HL-60 (cell line): ENCODE data around the gene WDPCP.
A peak's percentile ranks its signal among the peaks of the same experiment; 100 is the strongest.

Experiments used
- DNase-seq, 2 experiments: peaks; one replicate each; pipeline ENCODE4 v3.0.0-alpha.2; 2010 to 2020; ENCODE audit warnings: low read depth in 1 of 2, low spot score in 1 of 2
- H3K27ac ChIP-seq: fragments of 250-450 bp; sonication (Bioruptor Pico); replicated peaks from 2 replicates; pipeline ENCODE4 v1.5.1; 2020; ENCODE audit warnings: mild to moderate bottlenecking, moderate library complexity
- H3K27me3 ChIP-seq: fragments of 250-450 bp; sonication (Bioruptor Pico); 2 replicates; pipeline ENCODE4 v1.5.1; 2021; ENCODE audit warnings: mild to moderate bottlenecking, moderate library complexity; ENCODE audit not compliant: insufficient read depth, poor library complexity, severe bottlenecking
- H3K4me3 ChIP-seq: replicated peaks from 2 replicates; pipeline ENCODE4 v1.5.1; 2011; ENCODE audit warnings: mild to moderate bottlenecking, control low read depth, low read length; ENCODE audit not compliant: insufficient read depth
- GABPA ChIP-seq: IDR thresholded peaks from 2 replicates; pipeline ENCODE4 v1.6.1; 2012; ENCODE audit warnings: low read depth
- POLR2AphosphoS5 ChIP-seq: IDR thresholded peaks from 2 replicates; pipeline ENCODE4 v1.6.1; 2012; ENCODE audit warnings: low read depth
- REST ChIP-seq: IDR thresholded peaks from 2 replicates; pipeline ENCODE4 v1.6.1; 2012; ENCODE audit warnings: low read depth; ENCODE audit not compliant: insufficient replicate concordance
- SPI1 ChIP-seq: IDR thresholded peaks from 2 replicates; pipeline ENCODE4 v1.6.1; 2012; ENCODE audit warnings: low read depth, mild to moderate bottlenecking, borderline replicate concordance
- TF ChIP-seq, protein P1 (sequence below): IDR thresholded peaks from one replicate; pipeline ENCODE4 v1.5.1; 2011; ENCODE audit warnings: low read length, control low read depth, inconsistent platforms; ENCODE audit not compliant: insufficient read depth

The WDPCP gene

DNA sequence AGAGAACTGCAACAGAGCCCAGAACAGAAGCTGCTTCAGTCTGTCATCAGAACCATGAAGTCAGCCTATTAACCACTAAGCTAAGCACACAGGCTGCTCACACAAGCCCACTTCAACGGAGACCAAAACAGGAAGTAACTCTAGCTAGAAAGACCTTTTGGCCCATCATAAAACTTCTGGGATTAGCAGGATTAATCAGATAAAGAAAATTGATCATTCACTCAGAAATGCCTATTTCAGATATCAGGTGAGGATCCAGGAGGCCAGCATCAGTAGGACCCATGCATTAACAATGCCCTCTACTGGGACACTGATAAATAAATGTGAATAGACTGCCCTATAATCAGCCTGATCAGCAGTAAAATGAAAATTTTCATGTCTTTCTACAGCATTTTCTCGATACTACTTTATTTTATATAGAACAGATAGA, 101.4 kb downstream of the WDPCP start:
- Histone ChIP-seq H3K27me3 (no peaks in the 10 kb centered on the region), H3K4me3 (no peak overlapping the region), H3K27ac (no peak overlapping the region)
- no peak for TF ChIP-seq GABPA
- TF ChIP-seq POLR2AphosphoS5, result no peak
- TF ChIP-seq, protein P1, sequence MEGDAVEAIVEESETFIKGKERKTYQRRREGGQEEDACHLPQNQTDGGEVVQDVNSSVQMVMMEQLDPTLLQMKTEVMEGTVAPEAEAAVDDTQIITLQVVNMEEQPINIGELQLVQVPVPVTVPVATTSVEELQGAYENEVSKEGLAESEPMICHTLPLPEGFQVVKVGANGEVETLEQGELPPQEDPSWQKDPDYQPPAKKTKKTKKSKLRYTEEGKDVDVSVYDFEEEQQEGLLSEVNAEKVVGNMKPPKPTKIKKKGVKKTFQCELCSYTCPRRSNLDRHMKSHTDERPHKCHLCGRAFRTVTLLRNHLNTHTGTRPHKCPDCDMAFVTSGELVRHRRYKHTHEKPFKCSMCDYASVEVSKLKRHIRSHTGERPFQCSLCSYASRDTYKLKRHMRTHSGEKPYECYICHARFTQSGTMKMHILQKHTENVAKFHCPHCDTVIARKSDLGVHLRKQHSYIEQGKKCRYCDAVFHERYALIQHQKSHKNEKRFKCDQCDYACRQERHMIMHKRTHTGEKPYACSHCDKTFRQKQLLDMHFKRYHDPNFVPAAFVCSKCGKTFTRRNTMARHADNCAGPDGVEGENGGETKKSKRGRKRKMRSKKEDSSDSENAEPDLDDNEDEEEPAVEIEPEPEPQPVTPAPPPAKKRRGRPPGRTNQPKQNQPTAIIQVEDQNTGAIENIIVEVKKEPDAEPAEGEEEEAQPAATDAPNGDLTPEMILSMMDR, result no peak
- no peak for TF ChIP-seq REST
- no peak for TF ChIP-seq SPI1
- DNase-seq, result peak in 1 of 2 experiments; percentile 8

DNA sequence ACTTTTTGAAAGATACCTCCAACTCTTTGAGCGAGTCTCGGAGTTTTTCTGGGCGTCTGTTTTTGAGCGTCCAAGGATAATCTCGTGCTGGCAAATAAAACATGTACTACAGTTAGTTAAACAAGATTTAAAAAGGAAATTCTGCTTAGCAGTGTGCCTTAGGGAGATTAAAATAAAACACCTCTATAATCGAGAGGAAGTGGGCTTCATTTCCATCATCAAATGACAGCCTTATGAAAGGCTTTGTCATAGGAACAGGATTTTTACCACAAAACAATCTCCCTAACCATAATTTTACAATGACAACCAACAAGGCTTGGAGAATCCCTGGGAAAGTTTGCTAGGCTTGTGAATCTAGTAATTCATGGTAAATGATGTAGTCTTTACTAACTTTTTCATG, 103.4 kb downstream of the WDPCP start:
- no peak overlapping the region for H3K4me3 ChIP-seq
- no peak for DNase-seq
- no peak for TF ChIP-seq SPI1
- TF ChIP-seq GABPA, result no peak
- TF ChIP-seq POLR2AphosphoS5, result no peak
- no peak for TF ChIP-seq REST
- TF ChIP-seq, protein P1, result no peak

GRCh38 chr2:63484481-63484880, 103.8 kb downstream of the WDPCP start:
- Histone ChIP-seq H3K4me3 (no peak overlapping the region), H3K27ac (no peak overlapping the region), H3K27me3 (no peaks in the 10 kb centered on the region)
- no peak for TF ChIP-seq REST
- no peak for TF ChIP-seq GABPA
- no peak for TF ChIP-seq SPI1
- TF ChIP-seq, protein P1, result no peak
- DNase-seq, result no peak

More for the DNA sequence above, 103.4 kb downstream of the WDPCP start:
- H3K27me3 ChIP-seq, result no peaks in the 10 kb centered on the region
- no peak overlapping the region for H3K27ac ChIP-seq
